SK-N-SH treated with all-trans-retinoic acid at 6 μM for 48 hours (cell line): Measurements from ENCODE around the gene SPAST.

Experiments used
- ATAC-seq: fragments of 200-7000 bp; cut with Tn5 transposase; 3 replicates; pipeline ENCODE4 v1.9.1; 2020; ENCODE audit warnings: mild to moderate bottlenecking, moderate library complexity
- ARNTL ChIP-seq: fragments of 450-650 bp; formaldehyde crosslinking; IDR thresholded peaks from 2 replicates; pipeline ENCODE4 v1.5.0; 2020; ENCODE audit warnings: low read depth, mild to moderate bottlenecking, moderate library complexity, borderline replicate concordance
- BACH2 ChIP-seq: fragments of 250-450 bp; sonication (Bioruptor Pico); IDR thresholded peaks from 2 replicates; pipeline ENCODE4 v1.9.0; 2021; ENCODE audit warnings: mild to moderate bottlenecking, borderline replicate concordance
- CSDC2 ChIP-seq: fragments of 250-450 bp; sonication (Bioruptor Pico); IDR thresholded peaks from 2 replicates; pipeline ENCODE4 v1.5.0; 2020; ENCODE audit warnings: mild to moderate bottlenecking, moderate library complexity
- ESRRG ChIP-seq: fragments of 250-450 bp; sonication (Bioruptor Pico); IDR thresholded peaks from 2 replicates; pipeline ENCODE4 v1.6.1; 2021; ENCODE audit warnings: mild to moderate bottlenecking
- GLIS3 ChIP-seq: fragments of 250-450 bp; sonication (Bioruptor Pico); IDR thresholded peaks from 2 replicates; pipeline ENCODE4 v1.5.0; 2020; ENCODE audit warnings: mild to moderate bottlenecking, moderate library complexity
- ISL1 ChIP-seq: fragments of 250-450 bp; sonication (Bioruptor Pico); IDR thresholded peaks from 2 replicates; pipeline ENCODE4 v2.1.2; 2022; ENCODE audit warnings: mild to moderate bottlenecking, moderate library complexity
- OSR1 ChIP-seq: fragments of 250-450 bp; sonication (Bioruptor Pico); IDR thresholded peaks from 2 replicates; pipeline ENCODE4 v1.8.0; 2022; ENCODE audit warnings: moderate library complexity, mild to moderate bottlenecking, inconsistent platforms
- PPARA ChIP-seq: fragments of 250-450 bp; sonication (Bioruptor Pico); IDR thresholded peaks from 2 replicates; pipeline ENCODE4 v1.5.0; 2020; ENCODE audit warnings: mild to moderate bottlenecking, borderline replicate concordance
- RARB ChIP-seq: fragments of 250-450 bp; sonication (Bioruptor Pico); IDR thresholded peaks from 2 replicates; pipeline ENCODE4 v1.8.0; 2021; ENCODE audit warnings: mild to moderate bottlenecking, moderate library complexity
- SNAI2 ChIP-seq: fragments of 250-450 bp; sonication (Bioruptor Pico); IDR thresholded peaks from 2 replicates; pipeline ENCODE4 v1.5.0; 2020; ENCODE audit warnings: mild to moderate bottlenecking, moderate library complexity
- TCF4 ChIP-seq: fragments of 250-450 bp; sonication (Bioruptor Pico); IDR thresholded peaks from 2 replicates; pipeline ENCODE4 v1.8.0; 2021; ENCODE audit warnings: mild to moderate bottlenecking, moderate library complexity, borderline replicate concordance
- TOX ChIP-seq: fragments of 250-450 bp; sonication (Bioruptor Pico); IDR thresholded peaks from 2 replicates; pipeline ENCODE4 v1.8.0; 2021; ENCODE audit warnings: mild to moderate bottlenecking, moderate library complexity, borderline replicate concordance
- ZFP3 ChIP-seq: fragments of 250-450 bp; sonication (Bioruptor Pico); IDR thresholded peaks from 2 replicates; pipeline ENCODE4 v1.5.0; 2020; ENCODE audit warnings: mild to moderate bottlenecking, moderate library complexity
- ZFP30 ChIP-seq: fragments of 450-650 bp; formaldehyde crosslinking; IDR thresholded peaks from 2 replicates; pipeline ENCODE4 v1.5.0; 2022; ENCODE audit warnings: mild to moderate bottlenecking, moderate library complexity
- ZNF565 ChIP-seq: fragments of 450-650 bp; formaldehyde crosslinking; conservative IDR thresholded peaks from 2 replicates; pipeline ENCODE4 v1.5.0; 2020; ENCODE audit warnings: low read depth, mild to moderate bottlenecking, moderate library complexity
- ZNF70 ChIP-seq: fragments of 450-650 bp; formaldehyde crosslinking; IDR thresholded peaks from 2 replicates; pipeline ENCODE4 v1.5.0; 2020; ENCODE audit warnings: mild to moderate bottlenecking, moderate library complexity
- ZNF8 ChIP-seq: fragments of 450-650 bp; formaldehyde crosslinking; IDR thresholded peaks from 2 replicates; pipeline ENCODE4 v1.5.0; 2020; ENCODE audit warnings: mild to moderate bottlenecking, moderate library complexity
- TF ChIP-seq, protein P1 (sequence below): fragments of 250-450 bp; sonication (Bioruptor Pico); IDR thresholded peaks from 2 replicates; pipeline ENCODE4 v1.8.0; 2021; ENCODE audit warnings: low read depth, mild to moderate bottlenecking, moderate library complexity, borderline replicate concordance
- TF ChIP-seq, protein P2 (sequence below): fragments of 250-450 bp; sonication (Bioruptor Pico); IDR thresholded peaks from 2 replicates; pipeline ENCODE4 v1.8.0; 2020; ENCODE audit warnings: mild to moderate bottlenecking, moderate library complexity, borderline replicate concordance
- TF ChIP-seq, protein P3 (sequence below): fragments of 250-450 bp; sonication (Bioruptor Pico); IDR thresholded peaks from 2 replicates; pipeline ENCODE4 v1.5.1; 2021; ENCODE audit warnings: mild to moderate bottlenecking, moderate library complexity
- TF ChIP-seq, protein P4 (sequence below): fragments of 250-450 bp; sonication (Bioruptor Pico); IDR thresholded peaks from 2 replicates; pipeline ENCODE4 v1.5.1; 2020; ENCODE audit warnings: low read depth, mild to moderate bottlenecking, moderate library complexity
- TF ChIP-seq, protein P5 (sequence below): fragments of 250-450 bp; sonication (Bioruptor Pico); IDR thresholded peaks from 2 replicates; pipeline ENCODE4 v1.5.0; 2020; ENCODE audit warnings: mild to moderate bottlenecking, moderate library complexity

The SPAST gene

DNA sequence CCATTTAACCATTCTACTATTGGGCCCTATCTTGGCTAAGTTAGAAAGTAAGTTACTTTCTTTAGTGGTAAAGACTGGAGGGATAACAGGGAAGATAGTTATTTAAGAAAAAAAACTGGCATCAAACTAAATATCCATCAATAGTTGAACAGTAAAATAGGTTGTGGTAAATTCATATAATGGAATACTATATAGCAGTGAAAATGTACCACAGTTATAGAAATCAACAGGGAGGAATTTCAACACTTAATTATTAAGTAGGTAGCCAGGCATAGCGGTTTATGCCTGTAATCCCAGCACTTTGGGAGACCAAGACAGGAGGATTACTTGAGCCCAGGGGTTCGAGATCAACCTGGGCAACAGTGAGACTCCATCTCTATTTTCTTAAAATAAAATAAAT lies 3.1 kb upstream of the SPAST start:
- ATAC-seq = no peak
- TF ChIP-seq CSDC2 (CRISPR knock-in tag) (no peak), RARB (CRISPR knock-in tag) (no peak), ARNTL (CRISPR knock-in tag) (no peak), TOX (CRISPR knock-in tag) (no peak), OSR1 (CRISPR knock-in tag) (no peak), ZFP3 (no peak), ZNF70 (CRISPR knock-in tag) (no peak), PPARA (CRISPR knock-in tag) (no peak), ISL1 (CRISPR knock-in tag) (no peak), ZFP30 (no peak), ESRRG (no peak), ZNF565 (CRISPR knock-in tag) (no peak)
- TF ChIP-seq, protein P1, sequence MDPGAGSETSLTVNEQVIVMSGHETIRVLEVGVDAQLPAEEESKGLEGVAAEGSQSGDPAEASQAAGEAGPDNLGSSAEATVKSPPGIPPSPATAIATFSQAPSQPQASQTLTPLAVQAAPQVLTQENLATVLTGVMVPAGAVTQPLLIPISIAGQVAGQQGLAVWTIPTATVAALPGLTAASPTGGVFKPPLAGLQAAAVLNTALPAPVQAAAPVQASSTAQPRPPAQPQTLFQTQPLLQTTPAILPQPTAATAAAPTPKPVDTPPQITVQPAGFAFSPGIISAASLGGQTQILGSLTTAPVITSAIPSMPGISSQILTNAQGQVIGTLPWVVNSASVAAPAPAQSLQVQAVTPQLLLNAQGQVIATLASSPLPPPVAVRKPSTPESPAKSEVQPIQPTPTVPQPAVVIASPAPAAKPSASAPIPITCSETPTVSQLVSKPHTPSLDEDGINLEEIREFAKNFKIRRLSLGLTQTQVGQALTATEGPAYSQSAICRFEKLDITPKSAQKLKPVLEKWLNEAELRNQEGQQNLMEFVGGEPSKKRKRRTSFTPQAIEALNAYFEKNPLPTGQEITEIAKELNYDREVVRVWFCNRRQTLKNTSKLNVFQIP (CRISPR knock-in tag) = no peak
- TF ChIP-seq, protein P2, sequence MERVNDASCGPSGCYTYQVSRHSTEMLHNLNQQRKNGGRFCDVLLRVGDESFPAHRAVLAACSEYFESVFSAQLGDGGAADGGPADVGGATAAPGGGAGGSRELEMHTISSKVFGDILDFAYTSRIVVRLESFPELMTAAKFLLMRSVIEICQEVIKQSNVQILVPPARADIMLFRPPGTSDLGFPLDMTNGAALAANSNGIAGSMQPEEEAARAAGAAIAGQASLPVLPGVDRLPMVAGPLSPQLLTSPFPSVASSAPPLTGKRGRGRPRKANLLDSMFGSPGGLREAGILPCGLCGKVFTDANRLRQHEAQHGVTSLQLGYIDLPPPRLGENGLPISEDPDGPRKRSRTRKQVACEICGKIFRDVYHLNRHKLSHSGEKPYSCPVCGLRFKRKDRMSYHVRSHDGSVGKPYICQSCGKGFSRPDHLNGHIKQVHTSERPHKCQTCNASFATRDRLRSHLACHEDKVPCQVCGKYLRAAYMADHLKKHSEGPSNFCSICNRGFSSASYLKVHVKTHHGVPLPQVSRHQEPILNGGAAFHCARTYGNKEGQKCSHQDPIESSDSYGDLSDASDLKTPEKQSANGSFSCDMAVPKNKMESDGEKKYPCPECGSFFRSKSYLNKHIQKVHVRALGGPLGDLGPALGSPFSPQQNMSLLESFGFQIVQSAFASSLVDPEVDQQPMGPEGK (CRISPR knock-in tag) = no peak
- TF ChIP-seq, protein P3, sequence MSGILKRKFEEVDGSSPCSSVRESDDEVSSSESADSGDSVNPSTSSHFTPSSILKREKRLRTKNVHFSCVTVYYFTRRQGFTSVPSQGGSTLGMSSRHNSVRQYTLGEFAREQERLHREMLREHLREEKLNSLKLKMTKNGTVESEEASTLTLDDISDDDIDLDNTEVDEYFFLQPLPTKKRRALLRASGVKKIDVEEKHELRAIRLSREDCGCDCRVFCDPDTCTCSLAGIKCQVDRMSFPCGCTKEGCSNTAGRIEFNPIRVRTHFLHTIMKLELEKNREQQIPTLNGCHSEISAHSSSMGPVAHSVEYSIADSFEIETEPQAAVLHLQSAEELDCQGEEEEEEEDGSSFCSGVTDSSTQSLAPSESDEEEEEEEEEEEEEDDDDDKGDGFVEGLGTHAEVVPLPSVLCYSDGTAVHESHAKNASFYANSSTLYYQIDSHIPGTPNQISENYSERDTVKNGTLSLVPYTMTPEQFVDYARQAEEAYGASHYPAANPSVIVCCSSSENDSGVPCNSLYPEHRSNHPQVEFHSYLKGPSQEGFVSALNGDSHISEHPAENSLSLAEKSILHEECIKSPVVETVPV = no peak
- TF ChIP-seq, protein P4, sequence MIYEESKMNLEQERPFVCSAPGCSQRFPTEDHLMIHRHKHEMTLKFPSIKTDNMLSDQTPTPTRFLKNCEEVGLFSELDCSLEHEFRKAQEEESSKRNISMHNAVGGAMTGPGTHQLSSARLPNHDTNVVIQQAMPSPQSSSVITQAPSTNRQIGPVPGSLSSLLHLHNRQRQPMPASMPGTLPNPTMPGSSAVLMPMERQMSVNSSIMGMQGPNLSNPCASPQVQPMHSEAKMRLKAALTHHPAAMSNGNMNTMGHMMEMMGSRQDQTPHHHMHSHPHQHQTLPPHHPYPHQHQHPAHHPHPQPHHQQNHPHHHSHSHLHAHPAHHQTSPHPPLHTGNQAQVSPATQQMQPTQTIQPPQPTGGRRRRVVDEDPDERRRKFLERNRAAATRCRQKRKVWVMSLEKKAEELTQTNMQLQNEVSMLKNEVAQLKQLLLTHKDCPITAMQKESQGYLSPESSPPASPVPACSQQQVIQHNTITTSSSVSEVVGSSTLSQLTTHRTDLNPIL (CRISPR knock-in tag) = no peak

DNA sequence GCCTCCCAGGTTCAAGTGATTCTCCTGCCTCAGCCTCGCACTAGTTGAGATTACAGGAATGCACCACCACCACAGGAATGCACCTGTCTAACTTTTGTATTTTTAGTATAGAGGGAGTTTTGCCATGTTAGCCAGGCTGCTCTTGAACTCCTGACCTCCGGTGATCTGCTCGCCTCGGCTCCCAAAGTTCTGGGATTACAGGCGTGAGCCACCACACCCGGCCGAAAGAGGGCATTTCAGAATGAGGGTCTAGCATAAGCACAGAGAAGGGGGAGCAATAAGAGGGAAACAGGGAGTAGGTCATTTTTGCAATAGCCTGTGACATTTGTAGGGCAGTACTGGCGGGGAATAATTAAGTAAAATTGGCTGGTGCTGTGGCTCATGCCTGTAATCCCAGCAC lies 1.9 kb upstream of the SPAST start:
- no peak for ATAC-seq
- TF ChIP-seq TOX (CRISPR knock-in tag) = no peak
- TF ChIP-seq ZFP3 = no peak
- TF ChIP-seq CSDC2 (CRISPR knock-in tag) = no peak

DNA sequence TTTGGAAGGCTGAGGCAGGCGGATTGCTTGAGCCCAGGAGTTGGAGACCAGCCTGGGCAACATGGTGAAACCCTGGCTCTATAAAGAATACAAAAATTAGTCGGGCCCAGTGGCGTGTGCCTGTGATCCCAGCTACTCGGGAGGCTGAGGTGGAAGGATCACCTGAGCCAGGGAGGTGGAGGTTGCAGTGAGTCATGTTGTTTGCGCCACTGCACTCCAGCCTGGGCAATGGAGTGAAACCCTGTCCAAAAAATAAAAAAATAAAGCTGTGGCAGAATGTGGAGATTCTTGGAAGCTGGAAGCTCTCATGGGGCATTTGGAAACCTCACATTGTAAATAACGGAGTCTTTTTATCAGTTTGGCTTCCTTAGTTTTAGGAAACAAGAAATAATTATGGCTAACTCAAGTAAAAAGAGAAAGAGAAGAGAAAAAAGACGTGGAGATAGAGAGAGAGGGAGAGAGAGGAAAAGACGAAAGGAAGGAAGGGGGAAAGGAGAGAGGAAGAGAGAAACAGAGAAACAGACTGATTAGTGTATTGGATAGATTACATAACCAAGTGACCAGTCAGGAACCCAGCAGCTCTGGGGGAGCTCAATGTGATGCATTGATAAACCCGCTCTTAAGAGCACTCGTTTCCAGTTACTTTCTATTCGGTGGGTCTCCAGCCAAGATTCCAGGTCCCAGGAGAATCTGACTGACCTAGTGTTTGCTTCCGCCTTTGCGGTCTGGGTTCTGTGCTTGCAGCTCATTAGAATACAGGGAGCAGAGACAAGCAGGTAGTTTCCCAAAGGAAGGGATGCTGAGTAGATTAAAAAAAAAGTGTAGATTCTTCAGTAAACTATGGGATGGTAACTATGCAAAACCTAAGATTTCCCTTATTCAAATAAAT lies 1.1 kb upstream of the SPAST start:
- 0 out of 3 replicates have a peak, but pooled peaks have one; percentile 1 for ATAC-seq
- no peak for TF ChIP-seq ZNF565 (CRISPR knock-in tag)
- TF ChIP-seq ZNF8 (CRISPR knock-in tag) = no peak
- TF ChIP-seq SNAI2 (CRISPR knock-in tag) = no peak
- no peak for TF ChIP-seq ARNTL (CRISPR knock-in tag)
- TF ChIP-seq, protein P4 (CRISPR knock-in tag) = no peak; the same call in 1 of the 2 replicates
- TF ChIP-seq, protein P2 (CRISPR knock-in tag) = no peak
- TF ChIP-seq ISL1 (CRISPR knock-in tag) = no peak
- TF ChIP-seq, protein P1 (CRISPR knock-in tag) = no peak
- no peak for TF ChIP-seq TCF4 (CRISPR knock-in tag)
- no peak for TF ChIP-seq GLIS3 (CRISPR knock-in tag)
- no peak for TF ChIP-seq TOX (CRISPR knock-in tag)
- TF ChIP-seq BACH2 (CRISPR knock-in tag) = no peak
- TF ChIP-seq PPARA (CRISPR knock-in tag) = no peak
- no peak for TF ChIP-seq CSDC2 (CRISPR knock-in tag)
- TF ChIP-seq, protein P5, sequence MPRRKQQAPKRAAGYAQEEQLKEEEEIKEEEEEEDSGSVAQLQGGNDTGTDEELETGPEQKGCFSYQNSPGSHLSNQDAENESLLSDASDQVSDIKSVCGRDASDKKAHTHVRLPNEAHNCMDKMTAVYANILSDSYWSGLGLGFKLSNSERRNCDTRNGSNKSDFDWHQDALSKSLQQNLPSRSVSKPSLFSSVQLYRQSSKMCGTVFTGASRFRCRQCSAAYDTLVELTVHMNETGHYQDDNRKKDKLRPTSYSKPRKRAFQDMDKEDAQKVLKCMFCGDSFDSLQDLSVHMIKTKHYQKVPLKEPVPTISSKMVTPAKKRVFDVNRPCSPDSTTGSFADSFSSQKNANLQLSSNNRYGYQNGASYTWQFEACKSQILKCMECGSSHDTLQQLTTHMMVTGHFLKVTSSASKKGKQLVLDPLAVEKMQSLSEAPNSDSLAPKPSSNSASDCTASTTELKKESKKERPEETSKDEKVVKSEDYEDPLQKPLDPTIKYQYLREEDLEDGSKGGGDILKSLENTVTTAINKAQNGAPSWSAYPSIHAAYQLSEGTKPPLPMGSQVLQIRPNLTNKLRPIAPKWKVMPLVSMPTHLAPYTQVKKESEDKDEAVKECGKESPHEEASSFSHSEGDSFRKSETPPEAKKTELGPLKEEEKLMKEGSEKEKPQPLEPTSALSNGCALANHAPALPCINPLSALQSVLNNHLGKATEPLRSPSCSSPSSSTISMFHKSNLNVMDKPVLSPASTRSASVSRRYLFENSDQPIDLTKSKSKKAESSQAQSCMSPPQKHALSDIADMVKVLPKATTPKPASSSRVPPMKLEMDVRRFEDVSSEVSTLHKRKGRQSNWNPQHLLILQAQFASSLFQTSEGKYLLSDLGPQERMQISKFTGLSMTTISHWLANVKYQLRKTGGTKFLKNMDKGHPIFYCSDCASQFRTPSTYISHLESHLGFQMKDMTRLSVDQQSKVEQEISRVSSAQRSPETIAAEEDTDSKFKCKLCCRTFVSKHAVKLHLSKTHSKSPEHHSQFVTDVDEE (CRISPR knock-in tag) = no peak
